Activated CD8-positive, alpha-beta T cell treated with anti-CD3 and anti-CD28 coated beads for 36 hours (primary cell): ENCODE results near the gene PDGFRA. TPM values are rescaled to one million over a fixed set of nuclear protein-coding genes. Genes with fewer than 3 reads are reported as not detected.
A peak's percentile ranks its signal among the peaks of the same experiment; 100 is the strongest.

Experiments used
- ATAC-seq: fragments of 200-7000 bp; cut with Tn5 transposase; one replicate; pipeline ENCODE4 v1.10.0; 2021; ENCODE audit warnings: mild to moderate bottlenecking, moderate library complexity
- CTCF ChIA-PET: fragments of 350-600 bp; sonication (Branson Sonifier 250); formaldehyde crosslinking; loops from one replicate; lab custom pipeline; 2021; ENCODE audit warnings: antibody characterized with exemption; lab: Charles Lee
- POLR2A ChIA-PET: fragments of 350-600 bp; sonication (Branson Sonifier 250); formaldehyde crosslinking; loops from one replicate; lab custom pipeline; 2021; ENCODE audit warnings: antibody characterized with exemption; lab: Charles Lee
- DNase-seq: peaks from one replicate; pipeline ENCODE4 v3.0.0-alpha.2; 2020
- H3K27ac Mint-ChIP-seq: one replicate; pipeline ENCODE4 v1.8.0; 2021; ENCODE audit warnings: mild to moderate bottlenecking, mixed read lengths
- H3K27me3 Mint-ChIP-seq: one replicate; pipeline ENCODE4 v1.8.0; 2021; ENCODE audit warnings: mixed read lengths
- H3K36me3 Mint-ChIP-seq: one replicate; pipeline ENCODE4 v1.8.0; 2021; ENCODE audit warnings: low read depth, mixed read lengths
- H3K4me1 Mint-ChIP-seq: one replicate; pipeline ENCODE4 v1.8.0; 2021; ENCODE audit warnings: low read depth, mixed read lengths
- H3K4me3 Mint-ChIP-seq: one replicate; pipeline ENCODE4 v1.8.0; 2021; ENCODE audit warnings: mild to moderate bottlenecking, moderate library complexity, mixed read lengths
- H3K9me3 Mint-ChIP-seq: one replicate; pipeline ENCODE4 v1.8.0; 2021; ENCODE audit warnings: mixed read lengths
- CTCF ChIP-seq: fragments of 200-600 bp; IDR thresholded peaks from one replicate; pipeline ENCODE4 v1.8.0; 2022; ENCODE audit warnings: antibody characterized with exemption, mild to moderate bottlenecking
- intact Hi-C: fragments of 100-400 bp; cut with micrococcal nuclease; formaldehyde crosslinking; loops from one replicate; pipeline ENCODE4 v1.10.0; 2022
- total RNA-seq, 2 experiments: library from RNA; stranded (reverse); gene quantifications; one replicate each; pipeline ENCODE4 v1.2.3, GENCODE V29; 2021

The PDGFRA gene
- total RNA-seq, 2 experiments from 2014 or later: not detected

GRCh38 chr4:54229631-54230483 lies 764 bp downstream of the PDGFRA start:
- intact Hi-C loops: loop anchor here (5.0 to 10.0 kb wide), 5 partner anchors 128 to 1855 kb away; partner anchors contain the start of gene GSX2
- ATAC-seq (no peak), DNase-seq (no peak)
- no peaks in the 10 kb centered on the region for H3K36me3 Mint-ChIP-seq
- peaks cover 77% of the 10 kb centered on the region for H3K27me3 Mint-ChIP-seq
- no peak for TF ChIP-seq CTCF
- no peak overlapping the region for H3K4me3 Mint-ChIP-seq
- ChIA-PET CTCF (interaction anchor here (5.1 kb wide), 1 partner anchor 321 kb away, joined by 25 read pairs; no protein-coding TSS in a partner anchor), POLR2A (no interaction called here)
- no peak overlapping the region for H3K27ac Mint-ChIP-seq
- H3K9me3 Mint-ChIP-seq: no peaks in the 10 kb centered on the region
- H3K4me1 Mint-ChIP-seq: peaks cover 40% of the 10 kb centered on the region

GRCh38 chr4:54230484-54231418 lies 1.7 kb downstream of the PDGFRA start:
- ChIA-PET POLR2A (interaction anchor here (0.8 kb wide), 1 partner anchor 127 kb away, joined by 3 read pairs; no protein-coding TSS in a partner anchor), CTCF (interaction anchor here (1.0 to 4.4 kb wide), 4 partner anchors 133 to 323 kb away, joined by 3 to 114 read pairs (median 18); partner anchors contain the start of gene GSX2)
- Mint-ChIP-seq H3K9me3 (no peaks in the 10 kb centered on the region), H3K27ac (no peak overlapping the region), H3K4me3 (no peak overlapping the region), H3K27me3 (peaks cover 71% of the 10 kb centered on the region), H3K36me3 (no peaks in the 10 kb centered on the region), H3K4me1 (peaks cover 40% of the 10 kb centered on the region)
- DNase-seq (no peak), ATAC-seq (no peak)
- intact Hi-C loops: loop anchor here (10.0 kb wide), 3 partner anchors 526 to 1856 kb away; no protein-coding TSS in a partner anchor
- TF ChIP-seq CTCF: no peak

GRCh38 chr4:54231419-54231767 lies 2.3 kb downstream of the PDGFRA start:
- Mint-ChIP-seq H3K27me3 (peaks cover 69% of the 10 kb centered on the region), H3K4me3 (no peak overlapping the region), H3K9me3 (no peaks in the 10 kb centered on the region), H3K36me3 (no peaks in the 10 kb centered on the region), H3K4me1 (peaks cover 35% of the 10 kb centered on the region), H3K27ac (no peak overlapping the region)
- ChIA-PET POLR2A (interaction anchor here (0.8 kb wide), 1 partner anchor 128 kb away, joined by 3 read pairs; no protein-coding TSS in a partner anchor), CTCF (interaction anchor here (1.0 to 4.4 kb wide), 6 partner anchors 133 to 324 kb away, joined by 3 to 114 read pairs (median 16); partner anchors contain the start of gene GSX2)
- ATAC-seq (no peak), DNase-seq (no peak)
- TF ChIP-seq CTCF: no peak
- intact Hi-C loops: loop anchor here (10.0 kb wide), 3 partner anchors 527 to 1857 kb away; no protein-coding TSS in a partner anchor

- ATAC-seq (no peak), DNase-seq (no peak)
- peak overlapping the region; percentile 26 for H3K4me3 Mint-ChIP-seq
- H3K36me3 Mint-ChIP-seq: no peaks in the 10 kb centered on the region
- peaks cover 33% of the 10 kb centered on the region for H3K4me1 Mint-ChIP-seq
- intact Hi-C loops: loop anchor here (10.0 kb wide), 3 partner anchors 527 to 1857 kb away; no protein-coding TSS in a partner anchor
- peaks cover 64% of the 10 kb centered on the region for H3K27me3 Mint-ChIP-seq
- no peak overlapping the region for H3K27ac Mint-ChIP-seq
- POLR2A ChIA-PET: interaction anchor here (0.6 kb wide), 1 partner anchor 131 kb away, joined by 3 read pairs; no protein-coding TSS in a partner anchor
- TF ChIP-seq CTCF: no peak
- no peaks in the 10 kb centered on the region for H3K9me3 Mint-ChIP-seq
- CTCF ChIA-PET: interaction anchor here (0.8 to 4.4 kb wide), 24 partner anchors 7 to 1219 kb away, joined by 3 to 114 read pairs (median 9); partner anchors contain the start of gene GSX2
Observed at GRCh38 chr4:54231768-54232688, 2.9 kb downstream of the PDGFRA start.
